ENCODE results near the gene LRRC7.

GRCh38 chr1:69776555-69776954 is 208.8 kb downstream of the LRRC7 start:
- no peak for TF ChIP-seq CTCF (IDR thresholded peaks at IDR 0.05)
- TF ChIP-seq POLR2A (IDR thresholded peaks at IDR 0.05) = no peak
- no peak for TF ChIP-seq EP300 (IDR thresholded peaks at IDR 0.05)
